AG09309 (cell line): Measurements from ENCODE around the gene PIGB.
"Not testable (repeated sequence)": the region's sequence is repeated elsewhere in the genome, so short reads cannot be mapped to it uniquely, and the experiment has no call there.

Experiments
- DNase-seq: peaks from one replicate; pipeline ENCODE4 v3.0.0-alpha.2; 2010; ENCODE audit warnings: low read depth
- H3K4me3 ChIP-seq: 2 replicates; pipeline ENCODE4 v1.5.1; 2011; ENCODE audit warnings: mild to moderate bottlenecking, low read depth, low read length, moderate library complexity; ENCODE audit not compliant: control insufficient read depth
- TF ChIP-seq, protein P1 (sequence below): IDR thresholded peaks from 2 replicates; pipeline ENCODE4 v1.5.1; 2011; ENCODE audit warnings: mild to moderate bottlenecking, low read depth, low read length, inconsistent platforms; ENCODE audit not compliant: insufficient read depth, control insufficient read depth; ENCODE audit errors: missing control alignments

The PIGB gene

GRCh38 chr15:55288006-55288717 lies 30.9 kb upstream of the PIGB start:
- H3K4me3 ChIP-seq, result no peak overlapping the region
- TF ChIP-seq, protein P1, sequence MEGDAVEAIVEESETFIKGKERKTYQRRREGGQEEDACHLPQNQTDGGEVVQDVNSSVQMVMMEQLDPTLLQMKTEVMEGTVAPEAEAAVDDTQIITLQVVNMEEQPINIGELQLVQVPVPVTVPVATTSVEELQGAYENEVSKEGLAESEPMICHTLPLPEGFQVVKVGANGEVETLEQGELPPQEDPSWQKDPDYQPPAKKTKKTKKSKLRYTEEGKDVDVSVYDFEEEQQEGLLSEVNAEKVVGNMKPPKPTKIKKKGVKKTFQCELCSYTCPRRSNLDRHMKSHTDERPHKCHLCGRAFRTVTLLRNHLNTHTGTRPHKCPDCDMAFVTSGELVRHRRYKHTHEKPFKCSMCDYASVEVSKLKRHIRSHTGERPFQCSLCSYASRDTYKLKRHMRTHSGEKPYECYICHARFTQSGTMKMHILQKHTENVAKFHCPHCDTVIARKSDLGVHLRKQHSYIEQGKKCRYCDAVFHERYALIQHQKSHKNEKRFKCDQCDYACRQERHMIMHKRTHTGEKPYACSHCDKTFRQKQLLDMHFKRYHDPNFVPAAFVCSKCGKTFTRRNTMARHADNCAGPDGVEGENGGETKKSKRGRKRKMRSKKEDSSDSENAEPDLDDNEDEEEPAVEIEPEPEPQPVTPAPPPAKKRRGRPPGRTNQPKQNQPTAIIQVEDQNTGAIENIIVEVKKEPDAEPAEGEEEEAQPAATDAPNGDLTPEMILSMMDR, result no peak
- no peak for DNase-seq

DNA sequence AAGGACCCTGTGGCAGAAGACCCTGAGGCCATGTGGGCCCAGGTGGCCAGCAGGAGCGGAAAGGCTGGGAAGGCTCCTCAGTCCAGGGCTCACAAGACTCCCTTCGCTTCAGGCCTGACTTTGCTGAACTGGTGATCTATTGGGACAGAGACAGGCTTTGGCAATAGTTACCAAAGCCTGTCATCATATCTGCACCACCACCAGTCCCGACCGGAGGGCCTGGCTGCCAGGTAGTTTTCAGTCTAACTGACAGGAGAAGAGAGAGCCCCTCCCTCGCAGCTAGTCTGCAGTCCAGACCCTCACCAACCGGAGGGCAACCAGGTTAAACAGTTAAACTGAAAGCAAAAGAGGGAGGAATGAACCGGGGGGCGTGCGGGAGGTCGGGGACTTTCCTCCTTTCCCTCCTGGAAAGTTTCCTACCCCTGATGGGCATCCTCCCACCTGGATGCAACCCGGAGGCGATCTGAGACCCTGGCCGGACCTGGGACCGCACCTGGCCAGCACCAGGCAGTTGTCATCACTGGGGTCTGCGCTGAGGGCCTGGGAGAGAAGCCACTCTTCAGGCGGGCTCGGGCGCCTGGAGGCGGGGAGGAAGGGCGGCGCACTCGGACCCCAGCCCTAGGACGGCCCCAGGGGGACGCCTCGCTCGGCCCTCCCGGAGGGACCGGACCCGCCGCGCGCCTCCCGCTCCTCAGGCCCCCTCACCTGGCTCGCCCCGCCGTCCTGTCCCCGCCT lies 29.8 kb upstream of the PIGB start:
- TF ChIP-seq, protein P1, result no peak
- H3K4me3 ChIP-seq, result peak overlapping the region; percentile 77
- DNase-seq, result no peak

DNA sequence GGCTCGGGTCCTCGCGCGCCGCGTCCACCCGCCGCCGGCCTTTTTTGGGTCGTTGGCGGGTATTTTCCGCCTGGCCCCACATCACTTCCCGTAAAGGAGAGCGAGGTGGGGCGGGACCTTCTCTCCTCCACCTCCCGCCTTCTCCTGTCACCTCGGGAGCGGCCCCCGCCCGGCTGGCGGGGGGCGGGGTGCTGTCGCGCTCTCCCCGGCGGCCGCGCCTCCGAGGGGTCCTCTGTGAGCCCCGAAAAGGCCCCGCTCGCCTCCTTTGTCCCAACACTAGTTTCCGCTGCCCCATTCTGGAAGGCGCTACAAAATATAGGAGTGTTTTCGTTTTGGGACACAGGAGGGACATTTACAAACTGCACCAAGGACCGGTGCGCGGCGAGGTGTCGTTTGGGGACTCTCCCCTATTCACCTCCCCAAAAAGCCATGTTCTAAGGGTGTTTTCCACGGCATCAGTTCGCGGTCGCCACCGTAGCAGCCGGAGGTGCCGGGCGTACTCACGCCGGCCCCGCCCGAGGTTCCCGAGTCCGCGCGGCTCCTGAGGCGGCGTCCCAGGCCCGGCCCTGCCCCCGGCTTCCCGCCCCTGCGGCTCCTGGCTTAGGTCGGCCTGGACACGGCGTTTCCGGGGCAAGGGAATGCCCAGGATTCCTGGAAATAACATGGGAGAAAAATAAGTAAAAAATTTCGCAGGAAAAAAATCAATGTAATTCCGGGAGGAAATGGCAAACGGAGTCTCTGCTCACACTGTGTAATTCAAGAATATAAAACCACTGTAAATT lies 29.1 kb upstream of the PIGB start, which contains the start of gene RAB27A:
RAB27A (minus strand) TSS at position 68 of the 782 bp plus-strand sequence. CDS start 54,879 bp downstream, outside the sequence.
- no peak for DNase-seq
- TF ChIP-seq, protein P1, result no peak
- H3K4me3 ChIP-seq, result peak within 1 kb of the TSS; percentile 77

DNA sequence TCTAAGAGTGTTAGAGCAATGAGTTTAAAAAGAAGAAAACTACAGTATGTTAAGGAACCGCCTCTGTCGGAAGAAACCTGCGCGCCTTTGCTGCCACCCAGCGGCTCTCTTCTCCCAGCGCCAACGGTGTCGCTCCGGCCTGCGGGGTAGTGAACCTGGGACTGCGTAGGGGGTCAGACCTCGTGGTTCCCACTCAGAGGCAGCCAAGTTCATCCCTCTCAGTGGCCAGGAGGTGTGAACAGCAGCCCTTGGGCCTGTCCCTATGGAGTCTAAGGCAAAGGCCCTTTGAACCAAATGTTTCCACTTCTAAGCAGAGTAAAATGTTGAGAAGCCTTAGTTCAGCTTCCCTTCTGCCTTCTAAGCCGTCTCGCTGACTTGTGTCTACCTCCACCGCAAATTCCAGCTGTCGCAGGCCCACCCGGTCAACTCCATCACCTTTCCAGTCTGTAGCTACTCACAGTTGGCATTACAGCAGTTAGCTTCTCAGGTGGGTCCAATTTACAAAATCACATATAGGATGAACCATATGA lies 28.4 kb upstream of the PIGB start:
- peak overlapping the region; percentile 77 for H3K4me3 ChIP-seq
- TF ChIP-seq, protein P1, result peak; percentile 95
- DNase-seq, result no peak

DNA sequence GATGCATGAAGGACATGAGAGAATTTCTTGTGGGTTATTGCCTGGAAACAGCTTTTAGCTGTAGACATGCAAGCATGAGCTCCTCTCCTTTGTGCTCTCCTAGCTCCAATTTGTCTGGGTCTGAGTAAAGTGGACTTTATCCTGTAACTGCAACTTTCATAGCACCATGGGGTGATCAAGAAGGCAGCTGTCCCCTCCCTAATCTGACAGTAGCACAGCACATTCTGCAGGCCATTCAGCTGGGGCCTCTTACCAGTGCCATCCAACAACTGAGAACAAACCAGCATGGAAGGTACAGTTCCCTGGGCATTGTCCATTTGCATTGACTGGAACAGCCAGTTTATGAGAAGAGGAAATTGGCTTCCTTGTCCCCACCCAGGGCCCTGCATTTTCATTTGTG lies 21.7 kb upstream of the PIGB start:
- H3K4me3 ChIP-seq, result no peak overlapping the region
- TF ChIP-seq, protein P1, result no peak
- no peak for DNase-seq

GRCh38 chr15:55302801-55303200 lies 16.2 kb upstream of the PIGB start:
- not testable (repeated sequence) for H3K4me3 ChIP-seq, DNase-seq
